HFFc6 (cell line): ENCODE data around the gene RCN1. TPM values are rescaled to one million over a fixed set of nuclear protein-coding genes. Genes with fewer than 3 reads are reported as not detected.

ENCODE experiments used
- DNase-seq: peaks from one replicate; pipeline ENCODE4 v3.0.0-alpha.2; 2018
- H3K27ac Mint-ChIP-seq: 2 replicates; pipeline ENCODE4 v1.8.0; 2020; ENCODE audit warnings: mild to moderate bottlenecking, mixed read lengths
- H3K27me3 Mint-ChIP-seq: 2 replicates; pipeline ENCODE4 v1.8.0; 2021; ENCODE audit warnings: mild to moderate bottlenecking, moderate library complexity, mixed read lengths; ENCODE audit not compliant: insufficient read depth
- H3K36me3 Mint-ChIP-seq: 2 replicates; pipeline ENCODE4 v1.8.0; 2021; ENCODE audit warnings: low read depth, mixed read lengths
- H3K4me1 Mint-ChIP-seq: 2 replicates; pipeline ENCODE4 v1.8.0; 2020; ENCODE audit warnings: low read depth, mixed read lengths
- H3K4me3 Mint-ChIP-seq: 2 replicates; pipeline ENCODE4 v1.8.0; 2020; ENCODE audit warnings: mild to moderate bottlenecking, moderate library complexity, mixed read lengths
- H3K9me3 Mint-ChIP-seq: 2 replicates; pipeline ENCODE4 v1.8.0; 2020; ENCODE audit warnings: mild to moderate bottlenecking, mixed read lengths
- long read RNA-seq: library from polyadenylated mRNA; unstranded; transcript quantifications from one replicate; pipeline ENCODE4 v2.0.0, GENCODE V29; 2019
- total RNA-seq, 6 experiments: library from RNA; stranded (reverse); fragmentation: NEBNext Ultra II Directional; extraction: Animal tissue kit (Norgen Biotek cat#: 25700); gene quantifications; 2 replicates in 1 of 6; 3 replicates in 5 of 6; pipeline ENCODE4 v1.2.3, GENCODE V29; 2021
- TF ChIP-seq, protein P1 (sequence below): fragments of 200-600 bp; sonication (generic); IDR thresholded peaks from 2 replicates; pipeline ENCODE4 v1.5.0; 2021; ENCODE audit warnings: antibody characterized with exemption, mild to moderate bottlenecking

RCN1 gene
- total RNA-seq, result 100 to 1,000 TPM; 212 to 294 (median 264) TPM
- long read RNA-seq, transcript RCN1-204 (2 exons, 2,653 nt), result minor isoform, 5 of 600 reads
- long read RNA-seq, transcript RCN1-201 (6 exons, 2,572 nt), result major isoform, 556 of 600 reads
- long read RNA-seq, partial matches to known transcripts, result 31 of 600 reads
- long read RNA-seq, other reads (novel, unspliced or antisense), result 5 of 600 reads

DNA sequence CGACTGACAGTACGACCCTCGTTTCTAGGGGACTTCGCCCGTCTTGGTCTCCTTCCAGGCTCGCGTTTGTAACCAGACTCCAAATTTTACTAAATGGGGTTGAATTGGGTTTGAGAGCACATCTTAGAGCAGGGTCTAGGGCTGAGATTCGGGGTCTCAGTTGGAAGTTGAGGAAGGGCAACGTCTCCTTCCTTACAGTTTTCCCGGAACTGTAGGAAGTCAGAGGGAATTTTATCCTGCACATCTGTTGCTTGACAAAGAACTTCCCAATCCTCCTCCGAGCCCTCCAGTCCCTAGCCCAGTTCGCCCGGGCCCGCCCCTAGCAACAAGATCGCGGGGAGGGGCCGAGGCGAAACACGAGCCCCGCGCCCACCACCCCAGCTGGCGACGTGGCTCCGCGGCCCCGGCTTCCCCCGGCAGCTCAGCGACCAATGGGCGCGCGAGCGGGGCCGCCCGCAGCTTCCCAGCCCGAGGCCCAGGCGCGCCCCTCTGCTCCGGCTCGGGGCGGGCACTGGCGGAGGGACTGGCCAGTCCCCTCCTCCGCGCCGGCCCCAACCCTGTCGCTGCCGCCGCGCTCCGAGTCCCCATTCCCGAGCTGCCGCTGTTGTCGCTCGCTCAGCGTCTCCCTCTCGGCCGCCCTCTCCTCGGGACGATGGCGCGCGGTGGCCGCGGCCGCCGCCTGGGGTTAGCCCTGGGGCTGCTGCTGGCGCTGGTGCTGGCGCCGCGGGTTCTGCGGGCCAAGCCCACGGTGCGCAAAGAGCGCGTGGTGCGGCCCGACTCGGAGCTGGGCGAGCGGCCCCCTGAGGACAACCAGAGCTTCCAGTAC is at the start of gene RCN1:
Gene RCN1, plus strand, starts transcription at position 530 of the 826 bp plus-strand sequence. Its CDS starts 123 bp downstream, at position 653.
- peak; percentile 44 for DNase-seq
- peaks cover 24% of the 10 kb centered on the region for H3K36me3 Mint-ChIP-seq

DNA sequence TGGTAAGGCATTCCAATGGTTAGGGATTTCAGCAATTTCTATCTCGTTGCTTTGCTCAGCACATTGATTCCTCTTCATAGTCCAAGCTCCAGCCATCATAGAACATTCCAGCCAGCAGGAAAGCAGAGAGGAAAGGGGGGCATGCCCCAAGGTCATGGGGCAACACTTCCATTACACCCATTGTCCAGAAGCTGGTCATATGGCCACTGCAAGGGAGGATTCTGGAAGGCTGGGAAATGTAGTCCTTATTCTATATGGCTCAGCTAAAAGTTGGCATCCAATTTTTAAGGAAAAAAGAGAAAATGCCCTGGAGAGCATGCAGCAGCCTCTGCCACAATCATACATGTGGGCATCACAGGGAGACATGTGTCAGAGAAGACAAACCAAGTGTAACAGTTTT is 47.1 kb upstream of the RCN1 start:
- H3K9me3 Mint-ChIP-seq, result no peaks in the 10 kb centered on the region
- peaks cover 25% of the 10 kb centered on the region for H3K27me3 Mint-ChIP-seq
- H3K36me3 Mint-ChIP-seq, result no peaks in the 10 kb centered on the region
- TF ChIP-seq, protein P1, sequence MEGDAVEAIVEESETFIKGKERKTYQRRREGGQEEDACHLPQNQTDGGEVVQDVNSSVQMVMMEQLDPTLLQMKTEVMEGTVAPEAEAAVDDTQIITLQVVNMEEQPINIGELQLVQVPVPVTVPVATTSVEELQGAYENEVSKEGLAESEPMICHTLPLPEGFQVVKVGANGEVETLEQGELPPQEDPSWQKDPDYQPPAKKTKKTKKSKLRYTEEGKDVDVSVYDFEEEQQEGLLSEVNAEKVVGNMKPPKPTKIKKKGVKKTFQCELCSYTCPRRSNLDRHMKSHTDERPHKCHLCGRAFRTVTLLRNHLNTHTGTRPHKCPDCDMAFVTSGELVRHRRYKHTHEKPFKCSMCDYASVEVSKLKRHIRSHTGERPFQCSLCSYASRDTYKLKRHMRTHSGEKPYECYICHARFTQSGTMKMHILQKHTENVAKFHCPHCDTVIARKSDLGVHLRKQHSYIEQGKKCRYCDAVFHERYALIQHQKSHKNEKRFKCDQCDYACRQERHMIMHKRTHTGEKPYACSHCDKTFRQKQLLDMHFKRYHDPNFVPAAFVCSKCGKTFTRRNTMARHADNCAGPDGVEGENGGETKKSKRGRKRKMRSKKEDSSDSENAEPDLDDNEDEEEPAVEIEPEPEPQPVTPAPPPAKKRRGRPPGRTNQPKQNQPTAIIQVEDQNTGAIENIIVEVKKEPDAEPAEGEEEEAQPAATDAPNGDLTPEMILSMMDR, result no peak
- H3K4me1 Mint-ChIP-seq, result no peaks in the 10 kb centered on the region
- no peak overlapping the region for H3K27ac Mint-ChIP-seq
- no peak overlapping the region for H3K4me3 Mint-ChIP-seq
- DNase-seq, result no peak

More for the DNA sequence above, at the start of gene RCN1:
- Mint-ChIP-seq H3K27ac (peak within 1 kb of the TSS; percentile 98), H3K9me3 (no peaks in the 10 kb centered on the region), H3K27me3 (peaks cover 7% of the 10 kb centered on the region), H3K4me3 (peak within 1 kb of the TSS; percentile 95), H3K4me1 (peaks cover 67% of the 10 kb centered on the region)
- TF ChIP-seq, protein P1, result no peak

DNA sequence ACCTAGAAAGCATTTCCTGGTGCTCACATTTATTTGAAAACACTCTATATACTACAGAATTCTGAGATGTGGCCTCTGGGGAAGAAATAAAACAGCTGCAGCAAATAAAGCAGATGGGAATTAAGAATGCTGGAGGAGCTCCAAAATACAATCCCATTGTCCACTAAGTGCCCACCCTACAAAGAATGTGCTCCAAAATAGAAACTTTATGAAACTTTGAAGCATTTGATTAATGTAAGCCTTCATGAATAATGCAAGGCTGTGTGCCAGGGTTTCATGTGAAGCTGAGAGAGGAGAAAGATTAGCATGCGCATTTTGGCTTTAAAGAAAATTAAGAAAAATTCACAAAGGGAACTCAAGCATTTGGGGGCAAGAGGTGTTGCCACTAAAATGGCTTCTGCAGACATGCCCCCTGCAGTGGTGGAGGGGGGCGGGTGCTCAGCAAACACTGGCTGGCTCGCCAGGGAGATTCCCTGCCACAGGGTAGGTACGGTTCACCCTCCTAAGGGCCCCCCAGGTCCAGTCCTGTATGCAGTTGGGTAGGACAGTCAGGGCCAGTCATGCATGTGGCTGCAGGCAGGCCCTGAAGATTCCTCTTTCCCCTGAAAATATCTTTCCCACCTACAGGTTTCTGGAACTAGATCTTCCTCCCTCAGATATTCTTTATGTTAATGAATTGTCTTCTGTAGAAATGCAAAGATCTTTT is 46.6 kb upstream of the RCN1 start:
- Mint-ChIP-seq H3K4me3 (no peak overlapping the region), H3K27me3 (peaks cover 27% of the 10 kb centered on the region), H3K9me3 (no peaks in the 10 kb centered on the region), H3K4me1 (no peaks in the 10 kb centered on the region), H3K27ac (no peak overlapping the region), H3K36me3 (no peaks in the 10 kb centered on the region)
- TF ChIP-seq, protein P1, result no peak
- no peak for DNase-seq

DNA sequence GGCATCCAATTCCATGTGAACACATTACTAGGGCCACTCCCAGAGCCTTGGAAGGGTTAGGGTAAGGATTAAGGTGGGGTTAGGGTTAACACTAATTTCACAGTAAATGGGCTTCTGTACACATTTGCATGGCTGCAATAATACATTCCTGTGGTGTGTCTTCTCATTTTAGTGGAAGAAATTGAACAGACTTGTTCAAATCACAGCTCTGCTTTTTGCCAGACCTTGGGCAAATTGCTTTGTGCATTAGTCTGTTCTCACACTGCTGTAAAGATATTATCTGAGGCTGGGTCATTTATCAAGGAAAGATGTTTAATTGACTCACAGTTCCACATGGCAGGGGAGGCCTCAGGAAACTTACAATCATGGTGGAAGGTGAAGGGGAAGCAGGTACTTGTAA is 45.4 kb upstream of the RCN1 start:
- Mint-ChIP-seq H3K36me3 (no peaks in the 10 kb centered on the region), H3K4me1 (no peaks in the 10 kb centered on the region), H3K9me3 (no peaks in the 10 kb centered on the region), H3K27me3 (peaks cover 32% of the 10 kb centered on the region), H3K4me3 (no peak overlapping the region), H3K27ac (no peak overlapping the region)
- DNase-seq, result no peak
- TF ChIP-seq, protein P1, result no peak

DNA sequence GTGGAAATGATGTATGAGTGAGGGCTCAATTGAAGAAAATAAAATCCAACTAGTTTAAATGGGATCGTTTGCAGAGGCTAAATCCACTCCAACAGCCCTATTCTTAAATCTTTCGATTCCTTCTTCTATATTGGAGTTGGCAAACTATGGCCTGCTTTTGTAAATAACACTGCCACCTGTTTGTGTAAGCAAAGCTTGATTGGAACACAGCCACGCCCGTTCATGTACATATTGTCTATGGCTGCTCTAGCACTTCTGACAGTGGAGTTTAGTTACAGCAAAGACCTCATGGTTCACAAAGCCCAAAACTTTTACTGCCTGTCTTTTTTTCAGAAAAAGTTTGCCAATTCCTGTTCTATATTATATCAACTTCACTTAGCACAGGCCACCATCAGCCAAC is 40.6 kb upstream of the RCN1 start:
- DNase-seq, result no peak
- TF ChIP-seq, protein P1, result no peak
- H3K27me3 Mint-ChIP-seq, result peaks cover 44% of the 10 kb centered on the region
- no peaks in the 10 kb centered on the region for H3K9me3 Mint-ChIP-seq
- H3K36me3 Mint-ChIP-seq, result no peaks in the 10 kb centered on the region
- peaks cover 13% of the 10 kb centered on the region; the same call in 1 of the 2 replicates for H3K4me1 Mint-ChIP-seq
- no peak overlapping the region for H3K4me3 Mint-ChIP-seq
- no peak overlapping the region for H3K27ac Mint-ChIP-seq
